Measurements from ENCODE around the gene HOXB4.

The HOXB4 gene

DNA sequence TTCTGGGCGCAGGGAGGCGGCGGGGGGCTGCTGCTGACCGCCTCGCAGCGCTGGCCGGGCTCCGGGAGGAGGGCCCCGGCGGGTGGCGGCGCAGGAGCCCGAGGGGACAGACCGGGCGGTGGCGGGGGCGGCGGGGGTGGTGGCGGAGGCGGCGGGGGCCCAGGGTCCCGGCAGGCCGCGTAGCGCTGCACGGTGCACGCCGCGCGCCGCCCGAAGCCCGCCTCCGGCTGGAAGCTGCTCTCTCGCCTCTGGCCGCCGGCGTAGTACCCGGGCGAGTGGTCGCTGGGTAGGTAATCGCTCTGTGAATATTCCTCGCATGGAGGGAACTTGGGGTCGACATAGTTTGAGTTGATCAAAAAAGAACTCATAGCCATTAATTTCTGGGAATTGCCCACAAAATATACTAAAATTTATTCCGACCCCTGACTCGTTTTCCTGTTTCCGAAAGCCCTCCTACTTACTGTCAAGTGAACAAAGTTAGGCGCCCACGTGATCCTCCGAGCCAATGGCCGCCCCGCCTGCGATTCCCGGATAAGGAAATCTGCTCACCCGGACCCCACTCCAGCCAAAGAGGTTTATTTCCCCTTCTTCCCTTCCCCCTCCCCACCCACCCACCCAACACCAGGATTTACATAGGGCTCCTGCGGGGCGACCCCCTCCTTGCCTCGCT, at the start of gene HOXB4:
TSS of gene HOXB4 (minus strand) at position 405 of the 670 bp plus-strand sequence. CDS start at position 374, 31 bp downstream.
- peak; percentile 66 to 82 (median 70) for DNase-seq

GRCh38 chr17:48627118-48627597, 49.0 kb upstream of the HOXB4 start:
- no peak for DNase-seq

- no peak for DNase-seq
Measured at GRCh38 chr17:48626245-48627117, 48.3 kb upstream of the HOXB4 start, which contains the start of gene HOXB9. HOXB9 (minus strand) TSS chr17:48626358; CDS start chr17:48626269, 89 bp downstream.

- DNase-seq = peak; percentile 40 to 58 (median 45)
Measured at GRCh38 chr17:48625495-48626244, 47.5 kb upstream of the HOXB4 start.

GRCh38 chr17:48624544-48625494, 46.7 kb upstream of the HOXB4 start:
- DNase-seq = no peak

DNA sequence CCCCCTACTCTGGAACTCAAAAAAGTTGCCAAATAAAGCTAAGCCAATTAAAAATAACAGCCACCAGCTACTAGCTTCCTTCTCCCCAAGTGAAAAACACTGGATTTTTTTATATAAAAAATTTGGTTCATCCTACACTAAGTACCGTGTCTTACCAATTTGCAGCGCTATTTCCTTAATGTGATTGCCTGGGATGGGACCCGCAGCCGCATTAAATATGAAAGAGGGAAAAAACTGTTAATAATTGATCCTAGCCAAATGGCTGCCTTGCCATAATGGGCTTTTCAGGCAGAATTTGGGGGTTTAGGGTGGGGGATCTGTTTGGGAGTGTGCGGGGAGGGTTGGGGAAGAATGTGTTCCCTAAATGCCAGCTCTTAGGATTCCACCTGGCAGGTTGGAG, 46.0 kb upstream of the HOXB4 start:
- no peak for DNase-seq

DNA sequence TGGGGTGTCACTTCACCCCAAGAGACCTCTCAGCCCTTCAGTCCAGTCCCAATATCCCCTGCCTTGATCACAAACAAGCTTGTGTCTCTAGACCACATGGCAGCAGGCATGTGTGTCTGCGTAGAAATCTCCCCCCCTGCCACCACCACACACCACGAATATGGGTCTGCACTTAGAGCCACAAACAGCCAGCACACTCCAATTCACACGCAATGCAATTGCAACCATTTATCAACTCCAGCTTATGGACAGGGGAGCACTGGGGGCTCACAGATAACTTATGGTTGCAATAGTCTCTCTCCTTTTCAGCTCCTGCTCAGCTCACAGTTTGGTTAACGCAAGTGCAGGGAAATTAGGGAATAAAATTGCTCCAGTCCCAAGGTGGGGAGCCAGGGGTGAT, 45.4 kb upstream of the HOXB4 start:
- DNase-seq = no peak

- DNase-seq = no peak
Measured at GRCh38 chr17:48622857-48623256, 44.7 kb upstream of the HOXB4 start.

GRCh38 chr17:48621410-48622392, 43.6 kb upstream of the HOXB4 start:
- DNase-seq = no peak

GRCh38 chr17:48620461-48621139, 42.5 kb upstream of the HOXB4 start:
- DNase-seq = no peak

- DNase-seq = no peak
Measured at GRCh38 chr17:48619826-48620449, 41.8 kb upstream of the HOXB4 start.

DNA sequence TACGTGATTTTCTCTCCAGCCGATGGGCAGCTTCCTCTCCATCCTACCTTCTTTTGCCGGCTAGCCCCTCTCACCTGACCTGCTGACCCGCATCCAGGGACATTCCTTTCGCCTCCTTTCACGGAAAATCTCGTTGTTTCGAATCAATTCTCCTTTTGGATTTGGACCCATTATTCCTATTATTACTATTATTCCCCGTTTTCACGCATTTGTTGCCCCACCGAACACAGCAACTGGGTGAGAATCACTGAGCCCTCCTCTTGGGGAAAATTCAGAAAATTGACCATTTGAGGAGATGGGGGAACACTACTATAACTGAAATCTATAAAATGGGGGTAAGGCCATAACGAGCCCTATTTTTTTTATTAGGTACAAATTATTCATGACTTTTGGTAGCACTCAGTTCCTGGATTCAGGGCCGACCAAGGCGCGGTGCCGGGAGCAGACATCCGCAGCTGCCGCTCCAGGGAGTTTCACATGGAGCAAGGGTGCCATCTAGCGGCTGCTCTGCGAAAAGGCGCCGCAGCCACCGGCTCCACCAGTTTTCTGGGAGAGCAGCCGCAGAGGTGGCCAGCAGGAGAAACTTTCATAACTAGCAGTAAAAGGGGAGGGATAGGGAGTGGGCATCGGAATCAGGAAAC, 40.2 kb upstream of the HOXB4 start:
- peak; percentile 83 to 90 (median 89) for DNase-seq

- no peak for DNase-seq
Measured at GRCh38 chr17:48617471-48618255, 39.5 kb upstream of the HOXB4 start.

DNA sequence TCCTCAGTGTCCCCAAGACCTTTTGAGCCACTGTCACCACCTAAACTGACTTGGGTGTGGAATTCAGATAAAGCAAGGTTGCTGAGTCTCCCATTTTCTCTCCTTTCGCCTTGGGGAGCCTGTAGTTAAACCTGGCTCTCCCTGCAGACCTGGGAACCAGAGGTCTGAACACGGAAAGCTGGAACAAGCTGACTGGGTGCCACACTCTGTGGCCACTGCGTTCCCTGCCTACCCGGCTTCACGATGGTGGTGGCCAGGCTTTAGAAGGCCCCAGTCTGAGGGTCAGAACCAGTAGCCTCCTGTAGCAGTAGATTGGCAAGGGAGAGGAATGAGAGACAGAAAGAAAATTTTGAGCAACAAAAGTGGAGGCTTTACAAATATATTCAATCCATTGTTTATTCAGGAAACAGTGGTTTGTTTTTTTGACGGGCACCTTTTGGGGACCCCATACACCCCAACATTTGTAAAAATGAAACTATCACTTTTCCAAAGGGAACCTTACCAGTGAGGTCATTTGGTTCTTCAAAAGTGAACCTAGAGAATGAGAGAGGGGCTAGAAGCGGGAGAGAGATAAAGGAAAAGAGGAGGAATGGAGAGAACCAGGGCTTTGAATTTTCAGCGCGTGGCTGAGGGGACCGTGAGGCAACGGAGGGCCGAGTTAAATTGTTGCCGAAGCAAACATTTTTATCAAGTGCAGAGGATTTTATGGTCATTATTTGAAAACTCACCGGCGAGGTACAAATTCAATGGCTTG, 38.7 kb upstream of the HOXB4 start:
- DNase-seq = no peak

- no peak for DNase-seq
Measured at GRCh38 chr17:48615963-48616716, 38.0 kb upstream of the HOXB4 start.

Data from suppressor macrophage treated with lipopolysaccharide for 1 hour (primary cell).